ENCODE measurements around the gene PBX1. TPM values are rescaled to one million over a fixed set of nuclear protein-coding genes. Genes with fewer than 3 reads are reported as not detected.

PBX1 gene
- total RNA-seq, 8 experiments from 2014 or later: 27.8 to 268 (median 147) TPM

DNA sequence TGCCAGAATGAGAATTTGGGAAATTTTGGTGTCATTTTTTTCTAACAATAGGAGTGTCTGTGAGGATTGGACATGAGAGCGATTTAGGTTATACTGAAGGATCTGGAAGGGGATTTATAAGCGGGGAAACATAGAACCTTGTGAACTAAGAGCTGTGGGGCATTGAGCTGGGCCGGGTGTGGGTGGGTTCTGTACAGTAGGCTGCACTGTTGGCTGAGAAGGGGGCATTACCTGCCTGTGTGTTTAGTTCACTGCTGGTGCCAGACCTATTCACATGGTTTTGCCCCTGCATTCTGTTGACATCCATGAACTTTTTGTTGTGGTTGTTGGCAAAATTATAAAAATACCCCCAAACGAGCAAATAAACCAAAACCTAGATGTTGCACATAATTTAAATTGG, 8.8 kb downstream of the PBX1 start:
- 0 to 89% (median 54%) methylated on average over 1 to 4 of the region's 4 CpGs; no CpG with 5 or more reads in 2 of the 10 experiments for WGBS, 10 experiments
- Histone ChIP-seq H3K4me1 (replicated peaks in 1 of 2) (peaks cover 26 to 55% of the 10 kb centered on the region in 2 donors), H3K27ac (peak overlapping the region in 1 of 2 donors; percentile 19), H3K4me3 (peak overlapping the region; percentile 0 to 94 (median 8))
- peak in 5 of 8 experiments; percentile 19 to 63 (median 47) for ATAC-seq (replicated peaks in 6 of 8)
- in situ Hi-C loops (cut with MboI; ENCODE audit: low pct_unique_long_range_greater_than_20kb in 2 of 9, low sequenced_read_pairs in 9 of 9, unreplicated experiment in 9 of 9): loop anchor here in 2 of 9 experiments (25.0 kb wide), 1 partner anchor 495 kb away; no protein-coding TSS in a partner anchor

DNA sequence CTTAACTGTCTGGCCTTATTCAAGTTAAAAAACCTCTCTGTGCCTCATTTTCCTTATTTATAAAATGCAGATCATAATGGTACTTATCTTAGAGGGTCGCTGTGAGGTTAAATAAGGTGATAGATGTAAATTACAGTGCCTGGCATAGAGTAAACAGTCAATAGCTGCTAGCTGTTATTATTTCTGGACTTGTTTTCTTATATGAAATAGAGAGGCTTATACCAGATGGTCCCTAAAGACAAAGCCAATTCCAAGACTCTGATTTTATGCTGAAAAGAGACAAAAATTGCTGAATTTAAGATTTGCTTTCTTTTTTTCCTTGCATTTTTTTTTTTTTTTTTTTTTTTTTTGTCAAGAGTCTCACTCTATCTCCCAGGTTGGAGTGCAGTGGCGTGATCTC, 10.3 kb downstream of the PBX1 start:
- H3K4me1 ChIP-seq (replicated peaks in 1 of 2): peaks cover 33 to 68% of the 10 kb centered on the region in 2 donors
- in situ Hi-C loops (cut with MboI; ENCODE audit: low pct_unique_long_range_greater_than_20kb in 2 of 9, low sequenced_read_pairs in 9 of 9, unreplicated experiment in 9 of 9): loop anchor here in 2 of 9 experiments (25.0 kb wide), 1 partner anchor 493 kb away; no protein-coding TSS in a partner anchor
- 56 to 100% (median 85%) methylated on average over 1 to 2 of the region's 2 CpGs; no CpG with 5 or more reads in 2 of the 10 experiments for WGBS, 10 experiments
- H3K27ac ChIP-seq: no peak overlapping the region
- no peak overlapping the region for H3K4me3 ChIP-seq
- no peak for ATAC-seq (replicated peaks in 6 of 8)

DNA sequence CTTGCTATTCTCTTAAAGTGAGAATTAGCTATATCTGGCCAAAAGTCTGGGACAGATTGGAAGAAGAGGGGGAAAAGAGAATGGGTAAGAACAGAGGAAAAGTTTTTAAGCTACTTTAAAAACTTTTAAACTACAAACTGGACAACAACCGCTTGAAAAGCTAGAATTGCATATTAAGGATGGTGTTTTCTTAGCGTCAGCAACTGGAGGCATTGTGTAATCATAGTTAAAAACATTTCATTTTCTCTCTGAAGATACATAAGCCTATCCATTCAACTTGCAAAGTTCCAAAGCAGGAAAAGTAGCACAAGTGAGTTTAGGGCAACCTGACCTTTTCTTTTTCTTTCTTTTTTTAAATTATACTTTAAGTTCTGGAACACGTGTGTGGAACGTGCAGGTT, 10.9 kb downstream of the PBX1 start:
- ATAC-seq (replicated peaks in 6 of 8): no peak
- Histone ChIP-seq H3K4me1 (replicated peaks in 1 of 2) (peaks cover 37 to 74% of the 10 kb centered on the region in 2 donors), H3K4me3 (no peak overlapping the region), H3K27ac (no peak overlapping the region)
- in situ Hi-C loops (cut with MboI; ENCODE audit: low pct_unique_long_range_greater_than_20kb in 2 of 9, low sequenced_read_pairs in 9 of 9, unreplicated experiment in 9 of 9): loop anchor here in 2 of 9 experiments (25.0 kb wide), 1 partner anchor 492 kb away; no protein-coding TSS in a partner anchor
- WGBS, 10 experiments: 50 to 100% (median 92%) methylated on average over 1 to 4 of the region's 4 CpGs; no CpG with 5 or more reads in 1 of the 10 experiments

DNA sequence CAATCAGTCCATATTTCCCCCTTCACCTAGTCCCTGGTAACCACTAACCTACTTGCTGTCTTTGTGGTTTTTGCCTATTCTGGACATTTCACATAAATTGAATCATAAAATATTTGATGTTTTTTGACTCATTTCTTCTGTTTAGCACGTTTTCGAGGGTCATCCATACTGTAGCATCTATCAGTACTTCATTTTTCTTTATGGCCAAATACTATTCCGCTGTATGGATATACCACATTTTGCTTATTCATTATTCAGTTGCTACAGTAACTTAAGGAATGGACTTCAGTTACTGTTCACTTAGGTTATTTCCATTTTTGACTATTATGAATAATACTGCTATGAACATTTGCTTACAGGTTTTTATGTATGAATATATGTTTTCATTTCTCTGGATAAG, 12.3 kb downstream of the PBX1 start:
- in situ Hi-C loops (cut with MboI; ENCODE audit: low pct_unique_long_range_greater_than_20kb in 2 of 9, low sequenced_read_pairs in 9 of 9, unreplicated experiment in 9 of 9): loop anchor here in 2 of 9 experiments (25.0 kb wide), 1 partner anchor 491 kb away; no protein-coding TSS in a partner anchor
- Histone ChIP-seq H3K4me3 (no peak overlapping the region), H3K27ac (no peak overlapping the region), H3K4me1 (replicated peaks in 1 of 2) (peaks cover 52 to 77% of the 10 kb centered on the region in 2 donors)
- ATAC-seq (replicated peaks in 6 of 8): no peak
- 92 to 100% (median 98%) methylated on average over 2 to 3 of the region's 3 CpGs; no CpG with 5 or more reads in 1 of the 10 experiments for WGBS, 10 experiments

DNA sequence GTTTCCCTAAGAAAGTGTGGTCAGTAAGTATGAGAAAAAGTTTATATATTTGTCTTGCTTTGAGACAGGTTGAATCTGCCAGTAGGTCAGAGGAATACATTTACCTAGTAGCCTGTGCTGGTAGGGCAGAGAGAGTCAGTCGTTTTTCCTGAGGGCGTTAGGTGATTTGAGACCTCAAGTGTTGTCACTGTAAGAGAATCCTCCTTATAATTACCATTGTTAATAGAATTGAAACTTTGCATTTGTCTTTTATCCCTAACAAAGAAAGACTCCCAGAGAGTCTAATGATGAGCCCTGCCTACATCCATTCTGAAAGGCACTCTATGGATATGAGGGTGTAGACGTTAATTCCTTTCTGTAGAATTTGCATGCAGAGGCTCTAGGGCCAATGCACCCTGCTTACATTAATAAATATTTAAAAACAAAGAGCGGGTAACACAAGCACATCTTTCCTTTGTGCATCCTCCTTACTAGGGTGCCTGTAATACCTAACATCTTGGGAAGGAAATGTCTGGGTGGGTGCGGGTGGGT, 16.4 kb downstream of the PBX1 start:
- in situ Hi-C loops (cut with MboI; ENCODE audit: low pct_unique_long_range_greater_than_20kb in 2 of 9, low sequenced_read_pairs in 9 of 9, unreplicated experiment in 9 of 9): loop anchor here in 2 of 9 experiments (25.0 kb wide), 1 partner anchor 212 kb away; no protein-coding TSS in a partner anchor

DNA sequence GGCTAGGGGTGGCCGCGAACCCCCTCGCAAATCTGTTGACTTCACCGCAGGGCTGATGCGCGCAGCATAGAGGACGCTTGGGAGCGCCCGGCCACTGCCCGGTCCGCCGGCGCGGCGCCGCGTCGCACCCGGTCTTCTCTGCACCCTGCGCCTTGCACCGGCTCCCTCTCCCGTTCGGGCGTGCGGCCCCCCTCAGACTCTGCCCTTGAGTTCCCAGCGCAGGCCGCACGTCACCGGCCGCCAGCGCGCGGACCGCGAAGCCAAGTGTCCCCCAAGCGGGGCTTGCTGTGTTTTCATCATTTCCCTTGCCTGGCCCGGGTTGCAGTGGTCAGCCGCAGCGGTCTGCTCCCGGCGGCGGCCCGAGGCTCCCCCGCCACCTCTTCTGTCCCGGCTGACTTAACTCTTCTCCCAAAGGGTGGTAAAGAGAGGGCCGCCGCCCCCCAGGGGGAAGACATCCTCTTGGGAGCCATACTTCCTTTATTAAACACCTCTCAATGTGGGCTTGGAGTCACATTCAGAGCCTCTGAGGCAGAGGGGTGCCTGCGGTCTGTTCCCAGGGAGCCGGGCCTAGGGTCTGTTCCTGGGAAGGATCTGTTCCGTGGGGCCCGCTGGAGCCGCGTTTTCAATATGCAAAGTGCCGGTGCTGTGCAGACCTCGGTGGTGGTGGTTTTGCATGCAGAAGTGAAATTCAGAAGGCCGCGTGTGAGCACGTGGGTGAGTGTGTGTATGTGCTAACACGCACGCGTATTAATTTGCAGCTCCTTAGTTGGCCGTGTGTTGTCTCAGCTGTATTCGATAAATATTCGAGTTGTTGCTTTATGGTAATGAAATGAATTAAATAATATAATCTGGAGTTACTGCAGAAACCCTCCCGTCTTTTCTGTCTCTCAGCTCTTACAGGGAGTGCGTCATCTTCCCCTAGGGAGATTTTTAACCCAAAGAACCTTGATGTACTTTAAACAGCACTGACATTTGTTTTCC, 17.6 kb downstream of the PBX1 start:
- in situ Hi-C loops (cut with MboI; ENCODE audit: low pct_unique_long_range_greater_than_20kb in 2 of 9, low sequenced_read_pairs in 9 of 9, unreplicated experiment in 9 of 9): loop anchor here in 2 of 9 experiments (25.0 kb wide), 1 partner anchor 211 kb away; no protein-coding TSS in a partner anchor
- peaks cover 61 to 73% of the 10 kb centered on the region in 2 donors for H3K4me1 ChIP-seq (replicated peaks in 1 of 2)
- WGBS, 10 experiments: 0 to 52% (median 3%) methylated on average over 2 to 34 of the region's 66 CpGs; no CpG with 5 or more reads in 3 of the 10 experiments
- H3K4me3 ChIP-seq: peak overlapping the region; percentile 14 to 41 (median 28)
- H3K27ac ChIP-seq: peak overlapping the region; percentile 82 to 89
- ATAC-seq (replicated peaks in 6 of 8): peak in 7 of 8 experiments; percentile 14 to 91 (median 83)

More for the DNA sequence above, 16.4 kb downstream of the PBX1 start:
- peaks cover 61 to 73% of the 10 kb centered on the region in 2 donors for H3K4me1 ChIP-seq (replicated peaks in 1 of 2)
- peak in 6 of 8 experiments; percentile 8 to 99 (median 34) for ATAC-seq (replicated peaks in 6 of 8)
- H3K4me3 ChIP-seq: peak overlapping the region in 4 of 5 donors; percentile 14 to 41 (median 30)
- H3K27ac ChIP-seq: peak overlapping the region; percentile 82 to 89
- 0 to 52% (median 12%) methylated on average over 1 to 5 of the region's 5 CpGs; no CpG with 5 or more reads in 1 of the 10 experiments for WGBS, 10 experiments

DNA sequence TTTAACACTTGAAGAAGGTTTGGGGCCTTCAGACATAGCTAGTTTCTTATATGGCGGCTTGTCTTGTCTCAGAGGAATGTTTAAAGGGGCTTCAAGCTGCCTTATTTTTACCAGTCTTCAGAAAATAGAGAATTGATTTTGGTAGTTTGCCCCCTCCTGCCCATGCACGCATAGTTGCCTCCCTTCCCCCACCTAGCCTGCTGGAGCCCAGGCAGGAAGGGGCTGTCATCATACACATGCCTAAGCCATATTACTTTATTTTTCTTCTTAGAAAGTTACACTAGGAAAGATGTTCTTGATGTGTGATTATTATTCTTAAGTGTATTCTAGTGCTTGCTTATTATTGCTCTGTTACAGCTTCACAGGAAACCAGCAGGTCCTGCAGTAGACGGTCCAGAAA, 18.3 kb downstream of the PBX1 start:
- Histone ChIP-seq H3K4me3 (peak overlapping the region in 4 of 5 donors; percentile 21 to 41 (median 30)), H3K4me1 (replicated peaks in 1 of 2) (peaks cover 61 to 71% of the 10 kb centered on the region in 2 donors), H3K27ac (peak overlapping the region; percentile 82 to 89)
- WGBS, 10 experiments: 0 to 100% (median 33%) methylated on average over 1 to 3 of the region's 3 CpGs; no CpG with 5 or more reads in 1 of the 10 experiments
- ATAC-seq (replicated peaks in 6 of 8): peak in 6 of 8 experiments; percentile 1 to 24 (median 11)
- in situ Hi-C loops (cut with MboI; ENCODE audit: low pct_unique_long_range_greater_than_20kb in 2 of 9, low sequenced_read_pairs in 9 of 9, unreplicated experiment in 9 of 9): loop anchor here in 2 of 9 experiments (25.0 kb wide), 1 partner anchor 210 kb away; no protein-coding TSS in a partner anchor

DNA sequence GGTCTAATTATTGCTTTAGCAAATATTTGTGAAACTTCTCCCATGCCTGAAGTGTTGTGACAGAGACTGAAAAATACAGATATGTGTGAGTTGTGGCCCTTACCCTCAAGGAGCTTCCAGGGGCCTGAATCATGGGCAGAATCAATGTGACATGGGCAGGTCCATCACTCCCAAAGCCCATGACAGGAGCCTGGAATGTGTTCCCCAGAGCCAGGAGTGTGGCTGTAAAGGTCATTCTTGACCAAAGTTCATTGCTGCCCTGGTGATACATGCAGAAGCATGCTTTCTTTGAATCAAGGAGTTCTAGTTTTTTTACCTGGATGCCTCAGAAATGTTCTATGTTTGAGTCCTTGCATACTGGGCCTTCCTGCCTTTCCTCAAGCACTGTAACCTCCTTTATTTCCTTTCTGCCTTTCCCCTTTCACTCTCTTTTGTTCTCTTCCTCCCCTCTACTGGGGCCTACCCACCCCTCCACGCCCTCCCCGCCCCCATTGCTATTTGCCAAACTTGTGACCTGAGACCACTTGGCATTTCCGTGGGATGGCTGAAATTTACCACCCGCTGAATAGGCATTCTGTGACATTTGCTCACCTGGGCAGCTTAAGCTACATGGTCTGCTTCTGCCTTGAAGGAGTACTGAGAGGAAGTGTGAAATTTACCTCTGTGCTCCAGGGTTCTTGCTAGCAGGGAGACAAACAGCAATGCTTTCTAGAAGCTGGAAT, 19.7 kb downstream of the PBX1 start:
- WGBS, 10 experiments: 26 to 80% (median 48%) methylated on average over 2 to 4 of the region's 4 CpGs; no CpG with 5 or more reads in 7 of the 10 experiments
- H3K27ac ChIP-seq: no peak overlapping the region
- H3K4me1 ChIP-seq (replicated peaks in 1 of 2): peaks cover 59 to 71% of the 10 kb centered on the region in 2 donors
- ATAC-seq (replicated peaks in 6 of 8): no peak
- no peak overlapping the region for H3K4me3 ChIP-seq
- in situ Hi-C loops (cut with MboI; ENCODE audit: low pct_unique_long_range_greater_than_20kb in 2 of 9, low sequenced_read_pairs in 9 of 9, unreplicated experiment in 9 of 9): loop anchor here in 2 of 9 experiments (25.0 kb wide), 1 partner anchor 209 kb away; no protein-coding TSS in a partner anchor

DNA sequence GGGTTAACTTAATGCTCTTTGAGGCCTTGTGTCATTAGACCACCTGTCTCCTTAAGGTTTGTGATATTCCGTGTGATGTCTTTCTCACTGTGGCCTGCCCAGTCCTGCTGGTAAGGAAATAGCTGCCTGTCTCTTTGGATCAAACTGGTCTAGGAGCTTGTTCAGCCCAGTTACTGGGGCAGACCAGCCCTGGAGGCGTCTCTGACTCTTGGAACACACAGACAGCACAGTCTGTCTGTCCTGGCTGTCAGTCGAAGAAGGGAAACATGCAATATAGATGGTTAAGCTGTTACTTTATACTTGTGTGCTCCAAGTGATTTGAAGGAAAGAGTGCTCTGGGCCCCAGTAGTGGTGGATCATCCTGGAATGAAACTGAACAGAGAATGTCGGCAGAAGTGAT, 20.4 kb downstream of the PBX1 start:
- H3K4me3 ChIP-seq: no peak overlapping the region
- no peak for ATAC-seq (replicated peaks in 6 of 8)
- H3K4me1 ChIP-seq (replicated peaks in 1 of 2): peaks cover 59 to 71% of the 10 kb centered on the region in 2 donors
- 42 to 100% (median 69%) methylated on average over 1 to 4 of the region's 4 CpGs; no CpG with 5 or more reads in 3 of the 10 experiments for WGBS, 10 experiments
- in situ Hi-C loops (cut with MboI; ENCODE audit: low pct_unique_long_range_greater_than_20kb in 2 of 9, low sequenced_read_pairs in 9 of 9, unreplicated experiment in 9 of 9): loop anchor here in 2 of 9 experiments (25.0 kb wide), 1 partner anchor 208 kb away; no protein-coding TSS in a partner anchor
- H3K27ac ChIP-seq: peak overlapping the region in 1 of 2 donors; percentile 29

DNA sequence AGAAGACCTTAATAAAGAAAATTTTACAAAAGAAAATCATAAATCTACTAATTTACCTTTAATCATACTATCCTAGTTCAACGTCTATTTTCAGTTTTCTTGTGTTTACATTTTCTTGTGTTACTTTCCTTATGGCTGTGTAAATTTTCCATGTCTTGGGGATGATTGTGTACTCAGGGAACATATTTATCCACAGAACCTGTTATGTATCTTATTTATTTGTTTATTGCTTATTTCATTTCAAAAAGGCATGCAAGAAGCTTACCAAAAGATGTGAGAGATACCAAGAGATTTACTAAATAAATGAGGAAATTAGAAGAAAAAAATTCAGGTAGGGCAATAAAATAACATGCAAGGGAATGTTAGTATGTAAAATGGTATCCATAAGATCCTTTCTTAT, 22.8 kb downstream of the PBX1 start:
- peaks cover 60 to 72% of the 10 kb centered on the region in 2 donors for H3K4me1 ChIP-seq (replicated peaks in 1 of 2)
- no peak overlapping the region for H3K4me3 ChIP-seq
- no peak for ATAC-seq (replicated peaks in 6 of 8)
- in situ Hi-C loops (cut with MboI; ENCODE audit: low pct_unique_long_range_greater_than_20kb in 2 of 9, low sequenced_read_pairs in 9 of 9, unreplicated experiment in 9 of 9): loop anchor here in 2 of 9 experiments (25.0 kb wide), 1 partner anchor 206 kb away; no protein-coding TSS in a partner anchor
- WGBS, 10 experiments: 17 to 100% (median 83%) methylated on average over 1 of the region's 1 CpG; no CpG with 5 or more reads in 1 of the 10 experiments
- no peak overlapping the region for H3K27ac ChIP-seq

DNA sequence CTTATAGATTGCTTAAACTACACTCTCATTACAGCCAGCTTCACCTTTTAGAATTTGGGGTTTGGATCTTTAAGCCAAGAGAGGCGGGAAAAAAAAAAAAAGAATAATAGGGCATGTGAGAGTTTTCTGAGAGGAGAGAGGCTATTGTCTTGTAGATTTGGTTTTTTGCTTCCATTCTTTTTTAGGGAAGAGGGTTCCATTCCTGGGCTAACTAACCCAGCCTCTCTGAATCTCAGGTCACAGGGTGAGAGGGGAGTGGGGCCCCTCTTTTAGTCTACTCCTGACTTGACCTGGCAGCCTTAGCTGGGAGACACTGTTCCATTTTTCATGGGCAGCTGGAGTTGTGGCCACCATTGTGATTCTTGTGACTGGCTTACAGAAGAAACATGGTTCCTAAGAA, 24.2 kb downstream of the PBX1 start:
- 10 to 100% (median 36%) methylated on average over 1 of the region's 1 CpG; no CpG with 5 or more reads in 3 of the 10 experiments for WGBS, 10 experiments
- no peak for ATAC-seq (replicated peaks in 6 of 8)
- no peak overlapping the region for H3K27ac ChIP-seq
- H3K4me3 ChIP-seq: no peak overlapping the region
- H3K4me1 ChIP-seq (replicated peaks in 1 of 2): peaks cover 61 to 72% of the 10 kb centered on the region in 2 donors
- in situ Hi-C loops (cut with MboI; ENCODE audit: low pct_unique_long_range_greater_than_20kb in 2 of 9, low sequenced_read_pairs in 9 of 9, unreplicated experiment in 9 of 9): loop anchor here in 2 of 9 experiments (25.0 kb wide), 1 partner anchor 204 kb away; no protein-coding TSS in a partner anchor
